Tibial nerve (tissue), 4 donors: Measurements from ENCODE around the gene CD6.

Source experiments
- EP300 ChIP-seq, 2 donors: sonication (generic); formaldehyde crosslinking; IDR thresholded peaks; one replicate each; pipeline ENCODE4 v1.6.1; 2017; ENCODE audit warnings: antibody characterized with exemption in 2 of 2, mild to moderate bottlenecking in 1 of 2
- TF ChIP-seq, protein P1 (sequence below), 5 experiments: fragments of 200-600 bp in 3 of 5; fragments of 450-650 bp in 2 of 5; sonication (generic) in 3 of 5; IDR thresholded peaks; one replicate each; pipeline ENCODE4 v1.5.1; 2016 to 2019; ENCODE audit warnings: antibody characterized with exemption in 5 of 5, mild to moderate bottlenecking in 3 of 5, moderate library complexity in 2 of 5

DNA sequence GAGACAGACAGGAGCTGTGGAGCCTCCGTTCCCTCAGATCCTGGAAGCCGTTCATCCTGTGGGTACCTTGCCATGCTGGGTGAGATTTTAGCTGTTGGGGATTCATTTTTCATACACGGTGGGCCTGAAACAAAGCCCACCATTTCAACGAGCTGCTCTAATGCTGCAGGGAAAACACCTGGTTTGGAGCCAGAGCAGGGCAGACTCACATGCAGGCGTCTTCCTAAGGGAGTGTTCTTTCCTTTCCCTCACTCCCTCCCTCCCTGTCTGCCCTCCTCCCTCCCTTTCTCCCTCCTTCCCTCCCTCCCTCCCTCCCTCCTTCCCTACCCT, 52.5 kb downstream of the CD6 start:
- TF ChIP-seq, protein P1, sequence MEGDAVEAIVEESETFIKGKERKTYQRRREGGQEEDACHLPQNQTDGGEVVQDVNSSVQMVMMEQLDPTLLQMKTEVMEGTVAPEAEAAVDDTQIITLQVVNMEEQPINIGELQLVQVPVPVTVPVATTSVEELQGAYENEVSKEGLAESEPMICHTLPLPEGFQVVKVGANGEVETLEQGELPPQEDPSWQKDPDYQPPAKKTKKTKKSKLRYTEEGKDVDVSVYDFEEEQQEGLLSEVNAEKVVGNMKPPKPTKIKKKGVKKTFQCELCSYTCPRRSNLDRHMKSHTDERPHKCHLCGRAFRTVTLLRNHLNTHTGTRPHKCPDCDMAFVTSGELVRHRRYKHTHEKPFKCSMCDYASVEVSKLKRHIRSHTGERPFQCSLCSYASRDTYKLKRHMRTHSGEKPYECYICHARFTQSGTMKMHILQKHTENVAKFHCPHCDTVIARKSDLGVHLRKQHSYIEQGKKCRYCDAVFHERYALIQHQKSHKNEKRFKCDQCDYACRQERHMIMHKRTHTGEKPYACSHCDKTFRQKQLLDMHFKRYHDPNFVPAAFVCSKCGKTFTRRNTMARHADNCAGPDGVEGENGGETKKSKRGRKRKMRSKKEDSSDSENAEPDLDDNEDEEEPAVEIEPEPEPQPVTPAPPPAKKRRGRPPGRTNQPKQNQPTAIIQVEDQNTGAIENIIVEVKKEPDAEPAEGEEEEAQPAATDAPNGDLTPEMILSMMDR (IDR thresholded peaks at IDR 0.05): no peak
- TF ChIP-seq EP300 (IDR thresholded peaks at IDR 0.05): no peak
